HG03520 (cell line): Measurements from ENCODE around the gene CIDEB.
A peak's percentile ranks its signal among the peaks of the same experiment; 100 is the strongest.
"Not testable (repeated sequence)": the region's sequence is repeated elsewhere in the genome, so short reads cannot be mapped to it uniquely, and the experiment has no call there.

Source experiments
- ATAC-seq: cut with Tn5 transposase; IDR thresholded peaks from one replicate; pipeline ENCODE4 v1.9.1; 2021; ENCODE audit warnings: mild to moderate bottlenecking, moderate library complexity; ENCODE audit not compliant: unreplicated experiment

The CIDEB gene

GRCh38 chr14:24332268-24332993, 24.7 kb upstream of the CIDEB start:
- ATAC-seq: peak; percentile 68

GRCh38 chr14:24331731-24332267, 24.0 kb upstream of the CIDEB start:
- ATAC-seq: no peak

- no peak for ATAC-seq
Measured at GRCh38 chr14:24330973-24331674, 23.3 kb upstream of the CIDEB start.

- no peak for ATAC-seq
Measured at GRCh38 chr14:24329736-24330135, 22.0 kb upstream of the CIDEB start.

GRCh38 chr14:24329073-24329663, 21.4 kb upstream of the CIDEB start:
- no peak for ATAC-seq

GRCh38 chr14:24327914-24328313, 20.1 kb upstream of the CIDEB start:
- ATAC-seq: not testable (repeated sequence)

GRCh38 chr14:24327303-24327702, 19.5 kb upstream of the CIDEB start:
- ATAC-seq: no peak

- no peak for ATAC-seq
Measured at GRCh38 chr14:24325963-24326362, 18.2 kb upstream of the CIDEB start.

GRCh38 chr14:24325041-24325530, 17.3 kb upstream of the CIDEB start:
- no peak for ATAC-seq

GRCh38 chr14:24324024-24324423, 16.2 kb upstream of the CIDEB start:
- ATAC-seq: no peak

GRCh38 chr14:24323341-24323740, 15.6 kb upstream of the CIDEB start:
- ATAC-seq: no peak

- ATAC-seq: no peak
Measured at GRCh38 chr14:24322672-24323071, 14.9 kb upstream of the CIDEB start.

GRCh38 chr14:24321212-24321975, 13.6 kb upstream of the CIDEB start:
- no peak for ATAC-seq

GRCh38 chr14:24317141-24317928, 9.6 kb upstream of the CIDEB start:
- no peak for ATAC-seq

GRCh38 chr14:24316597-24316950, 8.8 kb upstream of the CIDEB start:
- no peak for ATAC-seq

- ATAC-seq: no peak
Measured at GRCh38 chr14:24315807-24316596, 8.2 kb upstream of the CIDEB start.

GRCh38 chr14:24315243-24315806, 7.5 kb upstream of the CIDEB start:
- no peak for ATAC-seq

GRCh38 chr14:24314377-24315193, 6.8 kb upstream of the CIDEB start:
- no peak for ATAC-seq
